OCI-LY7 (cell line): Measurements from ENCODE around the gene HSPA4L.

Experiments used
- EZH2phosphoT487 ChIP-seq: fragments of 200-600 bp; sonication (generic); IDR thresholded peaks from 2 replicates; pipeline ENCODE4 v1.6.1; 2018; ENCODE audit warnings: low read depth, borderline replicate concordance, mild to moderate bottlenecking, mixed run types, antibody characterized with exemption, low read length, moderate library complexity, mixed read lengths
- TF ChIP-seq, protein P1 (sequence below): fragments of 200-600 bp; sonication (generic); conservative IDR thresholded peaks from 2 replicates; pipeline ENCODE4 v1.5.1; 2014; ENCODE audit warnings: mild to moderate bottlenecking, antibody characterized with exemption, low read length, moderate library complexity, mixed read lengths

DNA sequence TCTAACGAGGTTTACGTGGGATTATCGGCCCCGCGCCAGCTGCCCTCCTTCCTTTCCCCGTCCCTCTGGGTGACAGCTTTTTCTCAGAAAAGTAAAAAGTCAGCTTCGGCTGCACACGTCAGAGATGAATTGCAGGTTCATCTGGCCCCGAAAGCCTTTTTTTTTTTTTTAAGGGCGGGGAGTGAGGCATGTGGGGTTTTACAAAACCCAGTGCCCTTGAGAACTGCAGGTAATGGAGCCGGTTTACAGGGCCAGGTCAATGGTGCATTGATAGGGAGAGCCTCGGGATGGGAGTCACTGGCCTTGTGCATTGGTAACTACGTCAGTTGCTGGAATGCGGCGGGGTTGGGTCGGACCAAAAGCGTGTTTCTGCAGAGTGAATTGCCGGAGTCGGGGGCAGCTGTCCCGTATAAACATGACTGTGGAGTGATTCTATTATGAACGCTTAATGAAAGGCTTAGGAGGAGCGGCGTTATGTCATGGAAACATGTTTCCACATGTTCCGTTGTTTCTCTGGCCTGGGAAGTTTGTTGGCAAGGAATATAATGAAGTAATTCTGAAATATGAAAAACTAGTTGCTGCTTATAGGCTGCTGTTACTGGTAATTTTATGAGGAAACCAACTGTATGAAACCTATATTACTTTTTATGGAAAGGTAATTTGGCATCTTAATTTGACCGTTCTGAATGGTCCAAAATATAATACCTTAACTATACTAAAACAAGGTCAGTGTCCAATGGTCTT lies 1.1 kb downstream of the HSPA4L start:
- TF ChIP-seq, protein P1, sequence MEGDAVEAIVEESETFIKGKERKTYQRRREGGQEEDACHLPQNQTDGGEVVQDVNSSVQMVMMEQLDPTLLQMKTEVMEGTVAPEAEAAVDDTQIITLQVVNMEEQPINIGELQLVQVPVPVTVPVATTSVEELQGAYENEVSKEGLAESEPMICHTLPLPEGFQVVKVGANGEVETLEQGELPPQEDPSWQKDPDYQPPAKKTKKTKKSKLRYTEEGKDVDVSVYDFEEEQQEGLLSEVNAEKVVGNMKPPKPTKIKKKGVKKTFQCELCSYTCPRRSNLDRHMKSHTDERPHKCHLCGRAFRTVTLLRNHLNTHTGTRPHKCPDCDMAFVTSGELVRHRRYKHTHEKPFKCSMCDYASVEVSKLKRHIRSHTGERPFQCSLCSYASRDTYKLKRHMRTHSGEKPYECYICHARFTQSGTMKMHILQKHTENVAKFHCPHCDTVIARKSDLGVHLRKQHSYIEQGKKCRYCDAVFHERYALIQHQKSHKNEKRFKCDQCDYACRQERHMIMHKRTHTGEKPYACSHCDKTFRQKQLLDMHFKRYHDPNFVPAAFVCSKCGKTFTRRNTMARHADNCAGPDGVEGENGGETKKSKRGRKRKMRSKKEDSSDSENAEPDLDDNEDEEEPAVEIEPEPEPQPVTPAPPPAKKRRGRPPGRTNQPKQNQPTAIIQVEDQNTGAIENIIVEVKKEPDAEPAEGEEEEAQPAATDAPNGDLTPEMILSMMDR, result no peak
- 0 out of 2 replicates have a peak, but pooled peaks have one; percentile 79 for TF ChIP-seq EZH2phosphoT487
